SJCRH30 (cell line): ENCODE data around the gene CASQ2. TPM values are rescaled to one million over a fixed set of nuclear protein-coding genes. Genes with fewer than 3 reads are reported as not detected.
A peak's percentile ranks its signal among the peaks of the same experiment; 100 is the strongest.

Experiments
- DNase-seq, 2 experiments: peaks; one replicate each; pipeline ENCODE4 v3.0.0-alpha.2; 2015 to 2020
- H3K27ac ChIP-seq: fragments of 250-450 bp; sonication (Bioruptor Pico); 2 replicates; pipeline ENCODE4 v1.5.1; 2020; ENCODE audit warnings: mild to moderate bottlenecking, moderate library complexity
- H3K27me3 ChIP-seq: fragments of 250-450 bp; sonication (Bioruptor Pico); 2 replicates; pipeline ENCODE4 v1.5.1; 2020; ENCODE audit warnings: mild to moderate bottlenecking, moderate library complexity
- H3K36me3 ChIP-seq: fragments of 250-450 bp; sonication (Bioruptor Pico); 2 replicates; pipeline ENCODE4 v1.5.1; 2020; ENCODE audit warnings: mild to moderate bottlenecking, moderate library complexity
- H3K4me1 ChIP-seq: fragments of 250-450 bp; sonication (Bioruptor Pico); 2 replicates; pipeline ENCODE4 v1.5.1; 2020; ENCODE audit warnings: mild to moderate bottlenecking, moderate library complexity
- H3K4me3 ChIP-seq: fragments of 250-450 bp; sonication (Bioruptor Pico); 2 replicates; pipeline ENCODE4 v1.5.1; 2020; ENCODE audit warnings: mild to moderate bottlenecking, moderate library complexity
- H3K9me3 ChIP-seq: fragments of 250-450 bp; sonication (Bioruptor Pico); replicated peaks from 2 replicates; pipeline ENCODE4 v1.5.1; 2020; ENCODE audit warnings: mild to moderate bottlenecking, moderate library complexity
- total RNA-seq: library from RNA; depleted of rRNA; stranded (reverse); fragments of >200 nt; shearing (Covaris generic); gene quantifications from 2 replicates; pipeline ENCODE4 v1.2.3, GENCODE V29; 2014; rRNA removed

The CASQ2 gene
- total RNA-seq, 1 experiment from 2014 or later: 0.49 TPM

DNA sequence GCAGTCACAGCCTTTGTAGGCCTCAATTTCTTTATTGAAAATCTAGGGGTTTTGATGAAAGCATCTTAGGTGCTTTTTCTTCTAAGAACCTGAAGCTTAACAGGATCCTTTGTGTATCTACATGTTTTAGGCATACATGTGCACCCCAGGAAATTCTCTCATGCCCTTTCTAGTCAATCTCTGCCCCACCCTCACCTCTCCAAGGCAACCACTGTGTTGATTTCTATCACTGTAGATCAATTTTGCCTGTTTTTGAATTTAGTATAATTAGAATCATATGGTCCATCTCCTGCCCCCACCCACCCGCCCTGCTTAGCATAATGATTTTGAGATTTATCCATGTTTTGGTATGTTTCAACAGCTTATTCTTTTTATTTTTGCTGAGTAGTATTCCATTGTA is 107.4 kb downstream of the CASQ2 start:
- no peaks in the 10 kb centered on the region for H3K27me3 ChIP-seq
- H3K9me3 ChIP-seq: peaks cover 4% of the 10 kb centered on the region; the same call in 1 of the 2 replicates
- no peak for DNase-seq
- H3K4me3 ChIP-seq: no peak overlapping the region
- H3K4me1 ChIP-seq: peaks cover 8% of the 10 kb centered on the region; the same call in 1 of the 2 replicates
- peaks cover 41% of the 10 kb centered on the region for H3K36me3 ChIP-seq
- H3K27ac ChIP-seq: no peak overlapping the region

DNA sequence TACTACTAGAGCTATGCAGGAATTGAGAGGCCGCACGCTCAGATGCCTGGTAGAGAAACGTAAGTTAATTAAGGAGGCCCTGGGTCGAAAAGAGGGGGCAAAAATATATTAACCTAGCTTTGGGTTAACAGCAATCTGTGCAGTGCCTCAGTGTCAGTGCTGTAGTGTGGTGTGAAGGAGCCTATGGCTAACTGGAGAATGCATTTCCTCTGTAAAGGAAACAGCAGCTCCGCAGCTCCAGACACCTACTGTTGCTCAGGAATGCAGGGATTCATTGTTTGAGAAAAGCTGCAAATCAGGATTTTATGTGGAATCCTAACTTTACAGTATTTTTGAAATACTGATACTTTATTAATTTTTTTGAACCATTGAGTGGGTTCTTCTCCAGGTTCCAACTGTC is 108.4 kb downstream of the CASQ2 start:
- no peaks in the 10 kb centered on the region for H3K27me3 ChIP-seq
- H3K4me3 ChIP-seq: no peak overlapping the region
- H3K36me3 ChIP-seq: peaks cover 34% of the 10 kb centered on the region
- DNase-seq: no peak
- peaks cover 4% of the 10 kb centered on the region; the same call in 1 of the 2 replicates for H3K9me3 ChIP-seq
- H3K4me1 ChIP-seq: peaks cover 8% of the 10 kb centered on the region; the same call in 1 of the 2 replicates
- H3K27ac ChIP-seq: no peak overlapping the region

DNA sequence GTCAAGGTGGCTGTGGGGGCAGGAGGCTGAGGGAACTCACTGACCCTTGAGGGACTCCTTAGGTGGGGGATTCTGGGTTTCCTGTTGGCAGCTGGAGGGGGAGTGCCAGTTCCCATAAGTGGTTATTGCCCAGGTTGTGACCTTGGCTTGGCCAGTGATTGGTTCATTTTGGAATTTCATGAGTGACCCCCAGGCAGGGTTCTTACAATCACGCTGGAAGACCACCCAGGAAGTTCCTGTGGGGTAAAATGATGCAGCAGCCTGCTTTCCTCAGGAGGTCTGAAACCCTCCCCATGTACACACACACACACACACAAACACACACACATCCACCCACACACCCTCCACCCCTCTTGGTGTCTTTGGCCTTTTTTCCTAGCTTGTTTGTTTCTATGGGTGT is 109.9 kb downstream of the CASQ2 start:
- Histone ChIP-seq H3K27ac (no peak overlapping the region), H3K4me3 (no peak overlapping the region), H3K27me3 (no peaks in the 10 kb centered on the region), H3K9me3 (peaks cover 4% of the 10 kb centered on the region; the same call in 1 of the 2 replicates), H3K36me3 (peaks cover 21% of the 10 kb centered on the region), H3K4me1 (peaks cover 8% of the 10 kb centered on the region; the same call in 1 of the 2 replicates)
- peak in 1 of 2 experiments; percentile 23 for DNase-seq

DNA sequence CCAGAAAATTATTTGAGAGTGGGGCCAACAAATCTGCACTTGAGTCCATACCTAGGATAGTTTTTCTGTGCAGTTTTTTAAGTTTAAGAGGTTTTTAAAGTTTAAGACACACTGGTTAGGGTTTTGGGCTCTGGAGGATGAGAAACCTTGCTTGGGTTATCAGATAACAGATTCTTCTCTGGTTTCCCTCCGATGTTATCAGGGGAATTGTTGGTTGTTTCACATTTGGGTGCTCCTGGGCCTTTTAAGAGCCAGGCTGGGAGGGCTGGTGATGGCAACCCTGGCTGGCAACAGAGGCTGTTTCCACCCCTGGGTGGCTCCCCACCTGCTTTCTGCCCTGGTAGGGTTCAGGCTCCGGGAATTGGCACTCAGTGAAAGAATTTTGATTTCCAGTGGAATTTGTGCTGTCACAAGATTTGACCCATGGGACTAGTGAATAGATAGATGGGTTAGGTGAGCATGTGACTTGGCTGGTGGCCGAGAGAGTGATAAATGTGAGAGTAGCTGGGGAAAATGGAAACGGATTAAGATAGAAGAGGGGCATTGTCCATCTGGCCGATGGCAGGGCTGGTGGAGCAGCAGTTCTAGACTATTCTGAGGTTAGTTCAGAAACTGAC is 111.9 kb downstream of the CASQ2 start:
- Histone ChIP-seq H3K4me3 (no peak overlapping the region), H3K27me3 (no peaks in the 10 kb centered on the region), H3K4me1 (peaks cover 8% of the 10 kb centered on the region; the same call in 1 of the 2 replicates), H3K36me3 (peaks cover 22% of the 10 kb centered on the region), H3K27ac (no peak overlapping the region), H3K9me3 (peaks cover 4% of the 10 kb centered on the region; the same call in 1 of the 2 replicates)
- no peak for DNase-seq

DNA sequence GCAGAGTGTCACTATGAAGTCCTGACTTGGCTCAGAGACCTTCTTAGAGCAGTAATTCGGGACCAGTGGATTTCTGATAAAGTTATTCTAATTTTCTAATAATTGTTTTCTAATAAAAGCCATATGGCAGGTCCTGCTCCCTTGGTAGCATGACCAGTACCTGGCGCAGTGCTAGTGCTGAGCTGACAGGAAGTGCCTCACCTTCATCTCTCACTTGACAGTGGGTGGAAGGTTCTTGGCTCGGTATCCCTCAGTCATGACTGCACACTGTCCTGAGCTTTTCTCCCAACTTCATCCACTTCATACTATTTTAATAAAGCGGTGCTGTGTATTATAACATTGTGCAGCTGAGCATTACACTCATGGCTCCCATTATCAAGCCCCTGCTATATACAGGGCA is 112.6 kb downstream of the CASQ2 start:
- no peaks in the 10 kb centered on the region for H3K27me3 ChIP-seq
- H3K9me3 ChIP-seq: peaks cover 4% of the 10 kb centered on the region; the same call in 1 of the 2 replicates
- peaks cover 25% of the 10 kb centered on the region for H3K36me3 ChIP-seq
- H3K27ac ChIP-seq: no peak overlapping the region
- H3K4me3 ChIP-seq: no peak overlapping the region
- H3K4me1 ChIP-seq: peaks cover 8% of the 10 kb centered on the region; the same call in 1 of the 2 replicates
- no peak for DNase-seq

DNA sequence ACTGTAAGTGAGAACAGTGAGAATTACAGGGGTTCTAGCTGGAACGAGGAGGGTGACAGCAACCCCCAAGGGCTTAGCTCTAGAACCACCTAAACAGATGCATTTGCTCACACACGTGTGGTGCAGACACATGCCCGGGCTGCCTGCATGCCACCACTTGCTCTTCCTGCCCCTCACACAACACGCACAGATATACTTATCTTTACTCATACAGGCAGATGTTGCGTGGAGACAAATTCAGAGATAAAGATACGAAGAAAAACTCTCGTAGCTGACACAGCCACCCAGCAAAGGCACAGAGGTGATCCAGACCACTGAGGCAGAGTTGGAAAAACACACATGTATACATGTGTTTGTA is 113.2 kb downstream of the CASQ2 start:
- H3K27ac ChIP-seq: no peak overlapping the region
- peaks cover 8% of the 10 kb centered on the region; the same call in 1 of the 2 replicates for H3K4me1 ChIP-seq
- H3K4me3 ChIP-seq: no peak overlapping the region
- H3K27me3 ChIP-seq: no peaks in the 10 kb centered on the region
- peaks cover 4% of the 10 kb centered on the region; the same call in 1 of the 2 replicates for H3K9me3 ChIP-seq
- H3K36me3 ChIP-seq: peaks cover 25% of the 10 kb centered on the region
- no peak for DNase-seq

DNA sequence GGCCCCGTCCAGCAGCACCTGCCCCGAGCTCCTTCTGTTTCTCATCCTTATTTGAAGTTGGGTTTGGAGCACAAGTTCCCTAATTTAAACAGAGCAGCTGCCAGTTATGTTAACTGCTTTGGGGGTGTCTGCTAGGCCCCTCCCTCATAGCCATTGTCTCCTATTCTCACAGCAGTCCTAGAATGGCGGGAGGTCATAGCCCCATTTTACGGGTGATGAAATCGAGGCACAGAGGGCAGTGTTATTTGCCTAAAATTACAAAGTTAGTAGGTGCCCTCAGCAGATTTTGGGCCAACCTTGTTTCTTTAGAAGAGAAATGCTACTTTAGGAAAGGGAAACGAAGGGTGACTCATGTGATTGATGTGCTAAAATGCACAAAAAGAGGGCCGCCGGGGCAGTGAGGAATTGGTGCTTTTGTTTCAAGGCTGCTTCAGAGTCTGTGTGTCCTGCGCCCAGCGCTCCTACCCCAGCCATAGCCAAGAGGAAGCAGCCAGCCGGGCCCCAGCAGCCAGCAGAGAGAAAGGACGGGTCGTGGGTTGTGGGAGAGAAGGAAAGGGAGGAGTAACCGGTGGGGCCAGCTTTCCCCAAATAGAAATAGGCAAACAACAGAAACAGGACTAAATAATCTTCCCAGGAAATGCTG is 113.7 kb downstream of the CASQ2 start:
- no peak for DNase-seq
- no peak overlapping the region for H3K27ac ChIP-seq
- peaks cover 4% of the 10 kb centered on the region; the same call in 1 of the 2 replicates for H3K9me3 ChIP-seq
- no peaks in the 10 kb centered on the region for H3K27me3 ChIP-seq
- H3K36me3 ChIP-seq: peaks cover 25% of the 10 kb centered on the region
- H3K4me1 ChIP-seq: peaks cover 11% of the 10 kb centered on the region; the same call in 1 of the 2 replicates
- H3K4me3 ChIP-seq: no peak overlapping the region

DNA sequence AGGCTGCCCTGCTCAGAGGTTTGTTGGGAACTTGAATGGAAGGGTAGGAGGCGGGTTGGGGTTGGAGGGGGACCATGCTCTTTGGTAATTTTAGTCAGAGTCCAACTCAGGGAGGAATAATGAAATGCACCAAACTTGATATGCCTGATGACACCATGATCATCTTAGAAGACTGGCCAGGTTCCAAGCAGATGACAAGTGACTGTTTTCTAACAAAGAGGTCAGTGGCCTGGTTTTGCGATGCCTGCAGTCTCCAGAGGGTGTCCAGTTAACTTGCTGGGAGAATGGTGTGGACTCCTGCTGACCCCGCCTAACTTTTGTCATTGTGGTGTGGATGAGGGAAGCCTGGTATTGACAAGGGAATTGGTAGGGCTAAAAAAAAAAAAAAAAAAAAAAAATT is 114.4 kb downstream of the CASQ2 start:
- no peak overlapping the region for H3K4me3 ChIP-seq
- H3K4me1 ChIP-seq: peaks cover 11% of the 10 kb centered on the region; the same call in 1 of the 2 replicates
- H3K27me3 ChIP-seq: no peaks in the 10 kb centered on the region
- DNase-seq: no peak
- H3K27ac ChIP-seq: no peak overlapping the region
- peaks cover 19% of the 10 kb centered on the region for H3K36me3 ChIP-seq
- H3K9me3 ChIP-seq: peaks cover 4% of the 10 kb centered on the region; the same call in 1 of the 2 replicates

DNA sequence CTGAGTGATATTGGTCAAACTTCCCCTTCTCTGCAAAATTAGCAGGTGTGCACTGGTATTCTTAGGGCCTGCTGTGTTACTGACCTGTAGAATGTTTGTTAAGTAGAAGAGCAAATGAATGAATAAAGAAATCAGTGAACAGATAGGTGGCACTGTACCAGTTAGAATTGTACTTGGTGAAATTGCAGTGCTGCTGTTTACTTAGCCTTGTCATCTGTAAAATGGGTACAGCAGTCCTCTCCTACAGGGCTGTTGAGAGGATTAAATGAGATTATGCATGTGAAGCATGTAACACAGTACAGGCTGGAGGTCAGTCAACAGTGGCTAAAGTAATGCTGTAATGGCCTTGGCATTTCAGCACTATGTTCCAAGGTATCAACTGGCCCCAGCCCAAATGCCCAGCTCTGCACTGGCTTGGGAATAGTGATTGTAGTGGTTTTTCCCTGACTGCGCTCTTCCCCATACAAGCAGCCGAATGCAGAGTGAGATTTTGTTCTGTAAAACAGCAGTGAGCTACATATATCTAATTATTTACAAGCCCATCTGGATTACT is 116.2 kb downstream of the CASQ2 start:
- H3K27me3 ChIP-seq: no peaks in the 10 kb centered on the region
- H3K27ac ChIP-seq: no peak overlapping the region
- peaks cover under 1% of the 10 kb centered on the region; the same call in 1 of the 2 replicates for H3K9me3 ChIP-seq
- H3K4me3 ChIP-seq: no peak overlapping the region
- DNase-seq: no peak
- H3K36me3 ChIP-seq: peaks cover 11% of the 10 kb centered on the region
- H3K4me1 ChIP-seq: peaks cover 3% of the 10 kb centered on the region; the same call in 1 of the 2 replicates

DNA sequence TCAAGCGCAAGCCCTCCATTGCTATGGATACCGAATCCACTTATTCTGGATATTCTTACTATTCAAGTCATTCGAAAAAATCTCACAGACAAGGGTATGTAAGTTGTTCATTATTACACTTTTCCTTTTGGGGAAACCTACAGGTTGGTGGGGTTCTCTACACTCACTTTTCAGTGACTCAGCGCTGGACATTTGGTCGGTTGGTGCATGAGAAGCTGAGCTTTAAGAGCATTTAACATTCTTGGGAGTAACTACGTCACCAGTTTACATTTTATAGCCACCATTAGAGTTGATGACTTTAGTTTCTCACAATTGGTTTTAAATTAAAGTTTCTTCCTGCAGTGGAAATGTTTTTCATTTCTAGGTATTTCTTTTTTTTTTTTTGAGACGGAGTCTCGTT is 117.1 kb downstream of the CASQ2 start:
- H3K27ac ChIP-seq: no peak overlapping the region
- H3K9me3 ChIP-seq: no peaks in the 10 kb centered on the region
- H3K36me3 ChIP-seq: peaks cover 10% of the 10 kb centered on the region
- no peak overlapping the region for H3K4me3 ChIP-seq
- H3K4me1 ChIP-seq: peaks cover 3% of the 10 kb centered on the region; the same call in 1 of the 2 replicates
- DNase-seq: no peak
- H3K27me3 ChIP-seq: no peaks in the 10 kb centered on the region

DNA sequence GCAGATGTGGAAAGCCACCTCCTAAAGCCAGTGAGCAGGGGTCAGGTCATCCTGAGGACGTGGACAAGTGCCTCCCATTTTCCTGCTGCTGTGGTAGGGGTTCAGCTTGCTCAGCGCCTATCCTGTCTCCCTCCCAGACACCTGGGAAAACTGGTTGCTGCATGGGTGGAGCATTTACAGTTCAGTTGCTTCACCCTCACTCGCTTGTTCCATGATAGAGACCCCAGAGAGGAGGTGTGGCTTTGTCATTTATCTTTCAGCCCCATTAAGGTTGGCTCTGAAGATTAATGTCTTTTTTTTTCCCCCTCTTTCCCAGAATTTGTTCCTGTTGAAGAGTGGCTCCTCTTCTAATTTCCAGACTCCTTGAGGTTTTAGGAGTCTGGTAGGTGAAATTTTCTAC is 117.6 kb downstream of the CASQ2 start:
- Histone ChIP-seq H3K9me3 (no peaks in the 10 kb centered on the region), H3K4me1 (peaks cover 3% of the 10 kb centered on the region; the same call in 1 of the 2 replicates), H3K4me3 (no peak overlapping the region), H3K27me3 (no peaks in the 10 kb centered on the region), H3K36me3 (peaks cover 10% of the 10 kb centered on the region), H3K27ac (no peak overlapping the region)
- no peak for DNase-seq

Other genes with a start within 250 kb of the CASQ2 start
- 16.2 and 16.8 TPM in 2 replicates for gene VANGL1, start 126.7 kb downstream of the CASQ2 start, total RNA-seq
- not detected in 2 replicates for gene NHLH2, start 72.4 kb upstream of the CASQ2 start, total RNA-seq
- gene SLC22A15, start 207.8 kb upstream of the CASQ2 start, total RNA-seq: not detected in 2 replicates